Activated CD8-positive, alpha-beta T cell treated with anti-CD3 and anti-CD28 coated beads for 36 hours (primary cell): Measurements from ENCODE around the gene SH3TC2. TPM values are rescaled to one million over a fixed set of nuclear protein-coding genes. Genes with fewer than 3 reads are reported as not detected.

Experiments used
- ATAC-seq: fragments of 200-7000 bp; cut with Tn5 transposase; one replicate; pipeline ENCODE4 v1.10.0; 2021; ENCODE audit warnings: mild to moderate bottlenecking, moderate library complexity
- CTCF ChIA-PET: fragments of 350-600 bp; sonication (Branson Sonifier 250); formaldehyde crosslinking; loops from one replicate; lab custom pipeline; 2021; ENCODE audit warnings: antibody characterized with exemption; lab: Charles Lee
- POLR2A ChIA-PET: fragments of 350-600 bp; sonication (Branson Sonifier 250); formaldehyde crosslinking; loops from one replicate; lab custom pipeline; 2021; ENCODE audit warnings: antibody characterized with exemption; lab: Charles Lee
- DNase-seq: peaks from one replicate; pipeline ENCODE4 v3.0.0-alpha.2; 2020
- H3K27ac Mint-ChIP-seq: one replicate; pipeline ENCODE4 v1.8.0; 2021; ENCODE audit warnings: mild to moderate bottlenecking, mixed read lengths
- H3K27me3 Mint-ChIP-seq: one replicate; pipeline ENCODE4 v1.8.0; 2021; ENCODE audit warnings: mixed read lengths
- H3K36me3 Mint-ChIP-seq: one replicate; pipeline ENCODE4 v1.8.0; 2021; ENCODE audit warnings: low read depth, mixed read lengths
- H3K4me1 Mint-ChIP-seq: one replicate; pipeline ENCODE4 v1.8.0; 2021; ENCODE audit warnings: low read depth, mixed read lengths
- H3K4me3 Mint-ChIP-seq: one replicate; pipeline ENCODE4 v1.8.0; 2021; ENCODE audit warnings: mild to moderate bottlenecking, moderate library complexity, mixed read lengths
- H3K9me3 Mint-ChIP-seq: one replicate; pipeline ENCODE4 v1.8.0; 2021; ENCODE audit warnings: mixed read lengths
- CTCF ChIP-seq: fragments of 200-600 bp; IDR thresholded peaks from one replicate; pipeline ENCODE4 v1.8.0; 2022; ENCODE audit warnings: antibody characterized with exemption, mild to moderate bottlenecking
- intact Hi-C: fragments of 100-400 bp; cut with micrococcal nuclease; formaldehyde crosslinking; loops from one replicate; pipeline ENCODE4 v1.10.0; 2022
- total RNA-seq, 2 experiments: library from RNA; stranded (reverse); gene quantifications; one replicate each; pipeline ENCODE4 v1.2.3, GENCODE V29; 2021

The SH3TC2 gene
- total RNA-seq, 2 experiments from 2014 or later: not detected

- intact Hi-C loops: no loop called here
- no peak overlapping the region for H3K27ac Mint-ChIP-seq
- H3K4me1 Mint-ChIP-seq: no peaks in the 10 kb centered on the region
- ChIA-PET CTCF (interaction anchor here (1.5 to 18.7 kb wide), 6 partner anchors 11 to 271 kb away, joined by 3 to 296 read pairs (median 6); no protein-coding TSS in a partner anchor), POLR2A (no interaction called here)
- no peak for ATAC-seq
- no peaks in the 10 kb centered on the region for H3K9me3 Mint-ChIP-seq
- DNase-seq: no peak
- TF ChIP-seq CTCF: no peak
- no peaks in the 10 kb centered on the region for H3K36me3 Mint-ChIP-seq
- H3K4me3 Mint-ChIP-seq: no peak overlapping the region
- H3K27me3 Mint-ChIP-seq: no peaks in the 10 kb centered on the region
Measured at GRCh38 chr5:149007174-149007573, 55.7 kb downstream of the SH3TC2 start.

GRCh38 chr5:149006426-149006825 is 56.4 kb downstream of the SH3TC2 start:
- ChIA-PET CTCF (interaction anchor here (1.5 to 18.7 kb wide), 5 partner anchors 10 to 270 kb away, joined by 3 to 296 read pairs (median 6); no protein-coding TSS in a partner anchor), POLR2A (no interaction called here)
- no peak overlapping the region for H3K27ac Mint-ChIP-seq
- ATAC-seq (no peak), DNase-seq (no peak)
- no peaks in the 10 kb centered on the region for H3K36me3 Mint-ChIP-seq
- intact Hi-C loops: no loop called here
- H3K9me3 Mint-ChIP-seq: no peaks in the 10 kb centered on the region
- peaks cover 3% of the 10 kb centered on the region for H3K27me3 Mint-ChIP-seq
- H3K4me3 Mint-ChIP-seq: no peak overlapping the region
- no peaks in the 10 kb centered on the region for H3K4me1 Mint-ChIP-seq
- no peak for TF ChIP-seq CTCF

GRCh38 chr5:149005077-149005892 is 57.6 kb downstream of the SH3TC2 start:
- TF ChIP-seq CTCF: no peak
- no peak overlapping the region for H3K27ac Mint-ChIP-seq
- ChIA-PET CTCF (interaction anchor here (0.7 to 18.7 kb wide), 2 partner anchors 47 to 269 kb away, joined by 3 to 296 read pairs; no protein-coding TSS in a partner anchor), POLR2A (no interaction called here)
- no peak for ATAC-seq
- no peak overlapping the region for H3K4me3 Mint-ChIP-seq
- no peaks in the 10 kb centered on the region for H3K36me3 Mint-ChIP-seq
- DNase-seq: no peak
- H3K27me3 Mint-ChIP-seq: peaks cover 5% of the 10 kb centered on the region
- intact Hi-C loops: no loop called here
- H3K4me1 Mint-ChIP-seq: no peaks in the 10 kb centered on the region
- no peaks in the 10 kb centered on the region for H3K9me3 Mint-ChIP-seq

- intact Hi-C loops: no loop called here
- POLR2A ChIA-PET: no interaction called here
- CTCF ChIA-PET: interaction anchor here (0.7 to 18.7 kb wide), 2 partner anchors 46 to 269 kb away, joined by 3 to 296 read pairs; no protein-coding TSS in a partner anchor
Measured at GRCh38 chr5:149004559-149004958, 58.3 kb downstream of the SH3TC2 start.

More at GRCh38 chr5:149004559-149004958, 58.3 kb downstream of the SH3TC2 start:
- TF ChIP-seq CTCF: no peak
- H3K4me1 Mint-ChIP-seq: no peaks in the 10 kb centered on the region
- H3K36me3 Mint-ChIP-seq: no peaks in the 10 kb centered on the region
- no peak overlapping the region for H3K27ac Mint-ChIP-seq
- no peaks in the 10 kb centered on the region for H3K9me3 Mint-ChIP-seq
- peaks cover 8% of the 10 kb centered on the region for H3K27me3 Mint-ChIP-seq
- no peak overlapping the region for H3K4me3 Mint-ChIP-seq
- ATAC-seq (no peak), DNase-seq (no peak)
